Measurements from ENCODE around the gene CNIH3. TPM values are rescaled to one million over a fixed set of nuclear protein-coding genes. Genes with fewer than 3 reads are reported as not detected.

CNIH3 gene
- total RNA-seq, 1 donor from 2014 or later: not detected

DNA sequence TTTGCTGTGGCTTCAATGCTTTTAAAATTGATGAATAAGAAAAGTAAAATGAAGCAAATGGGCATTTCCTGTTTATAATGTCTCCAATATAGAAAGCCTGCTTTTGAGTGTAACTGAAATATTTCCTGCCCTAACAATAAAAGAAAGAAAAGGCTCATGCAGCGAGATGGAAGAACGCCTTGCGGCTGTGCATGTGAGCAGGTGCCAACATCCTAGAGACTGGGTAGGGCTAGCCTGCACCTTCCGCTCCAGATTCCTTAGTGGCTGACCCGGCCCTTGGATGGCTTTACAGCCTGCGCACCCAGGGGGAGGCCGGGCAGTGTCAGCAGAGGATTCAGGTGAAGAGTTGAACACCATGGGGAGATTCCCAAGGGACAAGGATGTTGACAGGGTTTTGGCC is 21.8 kb downstream of the CNIH3 start:
- H3K27ac ChIP-seq: no peak overlapping the region
- H3K36me3 ChIP-seq: no peaks in the 10 kb centered on the region
- no peaks in the 10 kb centered on the region for H3K9me3 ChIP-seq
- no peaks in the 10 kb centered on the region for H3K4me1 ChIP-seq
- intact Hi-C loops (cut with DNase I): no loop called here
- TF ChIP-seq, protein P1, sequence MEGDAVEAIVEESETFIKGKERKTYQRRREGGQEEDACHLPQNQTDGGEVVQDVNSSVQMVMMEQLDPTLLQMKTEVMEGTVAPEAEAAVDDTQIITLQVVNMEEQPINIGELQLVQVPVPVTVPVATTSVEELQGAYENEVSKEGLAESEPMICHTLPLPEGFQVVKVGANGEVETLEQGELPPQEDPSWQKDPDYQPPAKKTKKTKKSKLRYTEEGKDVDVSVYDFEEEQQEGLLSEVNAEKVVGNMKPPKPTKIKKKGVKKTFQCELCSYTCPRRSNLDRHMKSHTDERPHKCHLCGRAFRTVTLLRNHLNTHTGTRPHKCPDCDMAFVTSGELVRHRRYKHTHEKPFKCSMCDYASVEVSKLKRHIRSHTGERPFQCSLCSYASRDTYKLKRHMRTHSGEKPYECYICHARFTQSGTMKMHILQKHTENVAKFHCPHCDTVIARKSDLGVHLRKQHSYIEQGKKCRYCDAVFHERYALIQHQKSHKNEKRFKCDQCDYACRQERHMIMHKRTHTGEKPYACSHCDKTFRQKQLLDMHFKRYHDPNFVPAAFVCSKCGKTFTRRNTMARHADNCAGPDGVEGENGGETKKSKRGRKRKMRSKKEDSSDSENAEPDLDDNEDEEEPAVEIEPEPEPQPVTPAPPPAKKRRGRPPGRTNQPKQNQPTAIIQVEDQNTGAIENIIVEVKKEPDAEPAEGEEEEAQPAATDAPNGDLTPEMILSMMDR (IDR thresholded peaks at IDR 0.05): no peak
- no peak for DNase-seq (ENCODE audit: low spot score in 2 of 2)
- no peaks in the 10 kb centered on the region for H3K27me3 ChIP-seq
- no peak overlapping the region for H3K4me3 ChIP-seq

DNA sequence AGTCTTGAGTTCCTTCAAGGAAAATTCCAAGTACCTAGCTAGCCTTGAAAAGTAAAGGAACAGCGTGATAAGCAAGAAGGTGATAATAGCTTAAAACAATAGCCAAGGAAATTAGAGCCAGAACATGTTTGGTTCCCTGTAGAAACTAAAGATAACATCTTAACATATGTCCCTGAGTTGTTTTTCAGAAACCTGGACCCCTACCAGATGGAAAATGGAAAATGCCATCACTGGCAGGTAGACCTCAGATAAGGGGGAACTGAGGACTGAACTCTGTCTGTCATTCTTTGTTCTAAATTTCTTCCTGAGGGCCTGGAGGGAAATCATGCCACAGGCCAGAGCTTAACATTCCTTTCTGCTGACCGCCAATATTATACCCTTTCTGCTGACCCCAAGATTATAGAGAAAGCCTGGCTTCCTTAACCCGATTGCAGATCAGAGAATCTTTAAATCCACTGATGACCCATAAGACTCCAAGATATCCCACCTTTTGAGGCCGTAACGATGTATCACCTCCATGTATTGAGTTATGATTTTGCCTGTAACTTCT is 23.4 kb downstream of the CNIH3 start:
- DNase-seq (ENCODE audit: low spot score in 2 of 2): no peak
- no peaks in the 10 kb centered on the region for H3K36me3 ChIP-seq
- no peaks in the 10 kb centered on the region for H3K4me1 ChIP-seq
- H3K4me3 ChIP-seq: no peak overlapping the region
- TF ChIP-seq, protein P1 (IDR thresholded peaks at IDR 0.05): no peak
- no peak overlapping the region for H3K27ac ChIP-seq
- H3K27me3 ChIP-seq: no peaks in the 10 kb centered on the region
- intact Hi-C loops (cut with DNase I): no loop called here
- no peaks in the 10 kb centered on the region for H3K9me3 ChIP-seq

DNA sequence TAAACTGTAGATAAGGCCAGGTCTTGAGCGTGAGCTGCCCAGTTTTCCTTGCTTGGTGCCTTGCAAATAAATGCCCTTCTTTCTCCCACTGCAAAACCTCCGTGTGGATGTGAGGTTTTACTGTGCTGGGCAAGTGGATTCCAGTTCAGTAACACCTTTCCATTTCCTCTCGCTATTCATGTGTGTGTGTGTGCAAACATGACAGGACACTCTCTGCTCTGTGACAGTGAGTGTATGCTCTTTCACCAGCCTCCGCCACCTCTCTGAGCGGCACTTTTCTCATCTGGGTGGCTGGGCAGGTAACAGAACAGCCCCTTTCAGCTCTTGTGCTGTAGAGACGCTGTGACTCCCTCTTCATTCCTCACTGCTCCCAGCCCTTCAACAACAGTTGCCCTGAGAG is 23.9 kb downstream of the CNIH3 start:
- Histone ChIP-seq H3K27me3 (no peaks in the 10 kb centered on the region), H3K36me3 (no peaks in the 10 kb centered on the region), H3K4me3 (no peak overlapping the region), H3K27ac (no peak overlapping the region), H3K9me3 (no peaks in the 10 kb centered on the region), H3K4me1 (no peaks in the 10 kb centered on the region)
- no peak for DNase-seq (ENCODE audit: low spot score in 2 of 2)
- intact Hi-C loops (cut with DNase I): no loop called here
- TF ChIP-seq, protein P1 (IDR thresholded peaks at IDR 0.05): no peak

DNA sequence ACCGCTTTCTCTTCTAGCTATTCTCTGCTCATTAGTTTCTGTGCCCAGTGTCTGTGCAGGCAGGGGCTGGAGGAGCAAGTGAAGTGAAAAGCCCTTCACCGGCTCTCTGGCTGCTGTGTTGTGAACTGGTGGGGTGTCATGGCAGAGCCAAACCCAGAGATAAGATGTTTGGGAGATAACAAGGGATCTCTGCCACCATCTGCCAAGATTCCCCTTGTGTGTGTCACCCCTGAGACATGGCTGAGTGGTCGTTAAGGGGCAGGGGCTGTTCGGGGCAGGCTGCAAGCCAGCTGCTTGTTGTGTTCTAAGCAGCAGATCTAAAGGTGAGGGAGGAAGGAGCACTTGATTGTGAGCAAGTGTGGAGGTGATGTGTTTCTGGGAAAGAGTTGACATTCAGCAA is 24.5 kb downstream of the CNIH3 start:
- no peak overlapping the region for H3K27ac ChIP-seq
- no peaks in the 10 kb centered on the region for H3K4me1 ChIP-seq
- H3K4me3 ChIP-seq: no peak overlapping the region
- TF ChIP-seq, protein P1 (IDR thresholded peaks at IDR 0.05): no peak
- intact Hi-C loops (cut with DNase I): no loop called here
- H3K36me3 ChIP-seq: no peaks in the 10 kb centered on the region
- H3K9me3 ChIP-seq: no peaks in the 10 kb centered on the region
- H3K27me3 ChIP-seq: no peaks in the 10 kb centered on the region
- DNase-seq (ENCODE audit: low spot score in 2 of 2): no peak

DNA sequence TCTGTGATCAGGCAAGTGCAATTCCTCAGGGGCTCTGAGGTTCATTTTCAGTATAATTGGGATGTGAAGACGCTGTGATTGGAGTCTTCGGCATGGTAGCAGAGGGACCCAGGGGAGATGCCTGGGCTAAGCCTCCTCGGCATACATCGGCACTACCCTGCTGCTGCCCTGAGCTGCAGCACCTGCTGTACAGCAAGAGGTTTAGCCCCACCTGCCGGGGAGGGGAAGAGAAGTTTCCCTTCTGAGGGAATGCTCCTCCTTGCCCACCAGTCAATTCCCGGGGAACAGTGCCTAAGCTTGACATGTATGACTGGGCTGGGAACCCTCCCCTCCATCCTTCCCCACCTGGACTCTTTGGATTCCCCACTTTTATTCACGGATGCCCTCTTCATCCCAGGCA is 24.9 kb downstream of the CNIH3 start:
- no peaks in the 10 kb centered on the region for H3K27me3 ChIP-seq
- no peaks in the 10 kb centered on the region for H3K36me3 ChIP-seq
- no peak for DNase-seq (ENCODE audit: low spot score in 2 of 2)
- H3K4me3 ChIP-seq: no peak overlapping the region
- no peak overlapping the region for H3K27ac ChIP-seq
- TF ChIP-seq, protein P1 (IDR thresholded peaks at IDR 0.05): no peak
- H3K4me1 ChIP-seq: no peaks in the 10 kb centered on the region
- no peaks in the 10 kb centered on the region for H3K9me3 ChIP-seq
- intact Hi-C loops (cut with DNase I): no loop called here

DNA sequence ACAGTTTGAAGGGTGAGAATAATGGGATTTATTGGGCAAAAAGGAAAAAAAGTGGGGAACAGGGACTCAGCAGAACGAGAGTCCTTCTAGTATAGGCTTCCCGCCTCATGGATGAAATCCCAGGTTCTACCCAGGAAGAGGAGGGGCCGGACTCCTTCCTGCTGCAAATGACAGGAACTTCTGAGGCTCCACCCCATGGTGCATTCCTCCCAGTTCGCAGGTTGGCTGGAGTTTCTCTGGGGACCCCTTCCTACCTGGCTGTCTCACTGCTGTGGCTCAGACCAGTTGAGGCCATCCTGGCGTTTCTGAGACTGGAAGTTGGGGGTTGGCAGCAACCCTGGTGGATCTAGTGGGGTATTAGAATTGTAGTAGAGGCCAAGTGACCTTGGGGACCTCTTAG is 27.5 kb downstream of the CNIH3 start:
- TF ChIP-seq, protein P1 (IDR thresholded peaks at IDR 0.05): no peak
- H3K4me3 ChIP-seq: no peak overlapping the region
- H3K9me3 ChIP-seq: no peaks in the 10 kb centered on the region
- intact Hi-C loops (cut with DNase I): no loop called here
- no peak overlapping the region for H3K27ac ChIP-seq
- no peaks in the 10 kb centered on the region for H3K4me1 ChIP-seq
- H3K27me3 ChIP-seq: no peaks in the 10 kb centered on the region
- DNase-seq (ENCODE audit: low spot score in 2 of 2): no peak
- H3K36me3 ChIP-seq: no peaks in the 10 kb centered on the region

Data from ascending aorta (tissue), 2 donors.